ENCODE measurements around the gene OSBP2.

The OSBP2 gene

DNA sequence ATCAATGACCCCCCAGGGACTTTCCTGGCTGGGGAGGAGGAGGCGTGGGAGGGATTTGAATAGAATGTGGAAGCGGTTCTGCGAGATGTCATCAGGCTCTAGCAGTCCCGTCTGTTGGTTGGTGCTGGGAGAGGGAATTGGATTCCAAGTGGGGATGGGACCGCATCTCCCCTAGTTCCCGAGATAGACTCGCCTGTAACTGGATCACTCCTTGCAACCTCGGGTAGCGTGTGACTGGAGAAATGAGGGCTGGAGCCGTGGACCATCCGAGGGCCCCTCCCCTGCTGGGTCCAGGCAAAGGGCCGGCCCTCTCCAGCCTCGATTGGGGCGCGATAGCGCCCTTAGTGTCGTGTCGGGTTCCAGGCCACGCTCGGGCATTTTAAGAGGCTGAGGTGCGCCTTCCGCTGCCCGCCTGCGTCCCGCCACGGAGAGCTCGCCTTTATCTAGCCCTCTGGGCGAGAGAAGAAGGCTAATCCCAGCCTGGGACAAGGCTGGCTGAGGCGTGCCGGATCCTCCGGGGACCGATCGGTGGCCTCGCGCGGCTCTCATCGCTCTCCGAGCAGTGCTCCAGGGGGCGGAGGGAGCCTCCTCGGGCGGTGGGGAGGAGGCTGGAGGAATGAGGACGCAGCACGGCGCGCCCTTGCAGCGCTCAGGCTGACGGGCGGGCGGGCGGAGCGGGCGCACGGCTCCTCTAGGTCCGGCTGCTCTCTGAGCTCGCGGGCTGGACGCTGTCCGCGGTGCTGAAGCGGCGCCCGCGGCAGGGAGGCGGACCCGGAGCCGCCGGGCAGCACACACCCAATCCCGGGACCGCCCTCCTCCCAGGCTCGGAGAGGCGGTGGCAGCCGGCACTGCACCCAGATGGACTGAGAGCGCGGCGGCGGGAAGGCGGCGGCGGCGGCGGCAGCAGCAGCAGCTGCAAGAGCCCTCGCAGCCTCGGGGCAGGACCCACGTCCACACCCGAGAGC is 107.8 kb downstream of the OSBP2 start:
- H3K4me2 ChIP-seq (ENCODE audit: low read length): no peak overlapping the region
- H3K36me3 ChIP-seq (ENCODE audit: insufficient read depth, low read length): no peaks in the 10 kb centered on the region
- TF ChIP-seq, protein P1, sequence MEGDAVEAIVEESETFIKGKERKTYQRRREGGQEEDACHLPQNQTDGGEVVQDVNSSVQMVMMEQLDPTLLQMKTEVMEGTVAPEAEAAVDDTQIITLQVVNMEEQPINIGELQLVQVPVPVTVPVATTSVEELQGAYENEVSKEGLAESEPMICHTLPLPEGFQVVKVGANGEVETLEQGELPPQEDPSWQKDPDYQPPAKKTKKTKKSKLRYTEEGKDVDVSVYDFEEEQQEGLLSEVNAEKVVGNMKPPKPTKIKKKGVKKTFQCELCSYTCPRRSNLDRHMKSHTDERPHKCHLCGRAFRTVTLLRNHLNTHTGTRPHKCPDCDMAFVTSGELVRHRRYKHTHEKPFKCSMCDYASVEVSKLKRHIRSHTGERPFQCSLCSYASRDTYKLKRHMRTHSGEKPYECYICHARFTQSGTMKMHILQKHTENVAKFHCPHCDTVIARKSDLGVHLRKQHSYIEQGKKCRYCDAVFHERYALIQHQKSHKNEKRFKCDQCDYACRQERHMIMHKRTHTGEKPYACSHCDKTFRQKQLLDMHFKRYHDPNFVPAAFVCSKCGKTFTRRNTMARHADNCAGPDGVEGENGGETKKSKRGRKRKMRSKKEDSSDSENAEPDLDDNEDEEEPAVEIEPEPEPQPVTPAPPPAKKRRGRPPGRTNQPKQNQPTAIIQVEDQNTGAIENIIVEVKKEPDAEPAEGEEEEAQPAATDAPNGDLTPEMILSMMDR (IDR thresholded peaks at IDR 0.05; ENCODE audit: low read length): no peak
- no peak for TF ChIP-seq EZH2 (IDR thresholded peaks at IDR 0.05; ENCODE audit: borderline replicate concordance, low read length)
- no peaks in the 10 kb centered on the region for H3K27me3 ChIP-seq (ENCODE audit: insufficient read depth, low read length)
- H3K4me3 ChIP-seq (ENCODE audit: low read depth, low read length, poor library complexity, severe bottlenecking): no peak overlapping the region
- H3K79me2 ChIP-seq (ENCODE audit: insufficient read depth, low read length): no peaks in the 10 kb centered on the region
- H3K9me3 ChIP-seq (ENCODE audit: low read length): no peaks in the 10 kb centered on the region
- H3K9me2 ChIP-seq (ENCODE audit: low read depth, low read length): no peaks in the 10 kb centered on the region
- H4K20me1 ChIP-seq (ENCODE audit: insufficient read depth, low read length): no peaks in the 10 kb centered on the region
- no peak overlapping the region for H2AFZ ChIP-seq (ENCODE audit: low read length)
- H3K9ac ChIP-seq (ENCODE audit: low read length): no peak overlapping the region
- no peak overlapping the region for H3K27ac ChIP-seq (ENCODE audit: low read depth, low read length, poor library complexity, severe bottlenecking)
- H3F3A ChIP-seq (ENCODE audit: insufficient read depth, low read length): no peaks in the 10 kb centered on the region
- H3K4me1 ChIP-seq (ENCODE audit: insufficient read depth, low read length, severe bottlenecking): no peaks in the 10 kb centered on the region

DNA sequence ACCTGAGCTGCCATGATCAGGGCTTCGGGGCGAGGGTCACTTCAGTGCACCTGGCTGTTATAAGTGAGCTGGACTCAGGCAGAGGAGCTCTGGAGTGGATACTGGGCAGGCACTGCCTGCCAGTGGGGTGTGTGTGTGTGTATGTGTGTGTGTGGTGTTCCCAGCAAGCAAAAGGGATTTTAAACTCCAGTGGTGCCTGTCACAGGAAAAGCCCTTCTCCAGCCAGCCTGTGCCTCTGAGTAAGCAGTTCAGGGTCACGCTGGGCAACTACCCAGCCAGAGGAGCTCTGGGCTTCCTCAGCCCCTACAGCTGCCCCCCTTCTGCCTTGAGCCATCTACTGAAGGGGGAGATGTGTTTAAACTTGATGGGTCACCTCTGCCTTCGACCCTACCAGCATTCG is 109.0 kb downstream of the OSBP2 start:
- TF ChIP-seq, protein P1 (IDR thresholded peaks at IDR 0.05; ENCODE audit: low read length): no peak
- H3K27ac ChIP-seq (ENCODE audit: low read depth, low read length, poor library complexity, severe bottlenecking): no peak overlapping the region

DNA sequence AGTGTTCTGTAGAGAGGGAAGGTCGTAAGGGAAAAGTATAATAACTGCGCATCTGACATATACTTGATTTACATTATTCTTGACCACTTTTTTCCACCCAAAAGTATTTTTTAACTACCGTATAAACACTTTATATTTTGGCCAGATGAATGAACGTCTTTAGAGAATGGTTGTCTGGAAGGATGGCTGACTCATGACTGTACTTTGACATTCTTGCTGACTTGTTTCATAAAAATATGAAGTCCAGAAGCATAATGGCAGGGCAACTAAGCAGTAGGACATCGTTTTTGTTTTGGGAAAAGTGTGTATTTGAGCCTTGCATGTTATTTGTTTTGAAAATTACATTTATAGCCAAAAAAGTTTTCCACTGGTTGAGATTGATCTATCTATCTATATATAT is 110.0 kb downstream of the OSBP2 start:
- Histone ChIP-seq H4K20me1 (ENCODE audit: insufficient read depth, low read length) (no peaks in the 10 kb centered on the region), H3K4me1 (ENCODE audit: insufficient read depth, low read length, severe bottlenecking) (no peaks in the 10 kb centered on the region), H3K9me3 (ENCODE audit: low read length) (no peaks in the 10 kb centered on the region), H3K27me3 (ENCODE audit: insufficient read depth, low read length) (no peaks in the 10 kb centered on the region), H3K4me3 (ENCODE audit: low read depth, low read length, poor library complexity, severe bottlenecking) (no peak overlapping the region), H3K79me2 (ENCODE audit: insufficient read depth, low read length) (no peaks in the 10 kb centered on the region), H3K9me2 (ENCODE audit: low read depth, low read length) (no peaks in the 10 kb centered on the region), H2AFZ (ENCODE audit: low read length) (no peak overlapping the region), H3K9ac (ENCODE audit: low read length) (no peak overlapping the region), H3K4me2 (ENCODE audit: low read length) (no peak overlapping the region), H3K36me3 (ENCODE audit: insufficient read depth, low read length) (no peaks in the 10 kb centered on the region), H3F3A (ENCODE audit: insufficient read depth, low read length) (no peaks in the 10 kb centered on the region), H3K27ac (ENCODE audit: low read depth, low read length, poor library complexity, severe bottlenecking) (no peak overlapping the region)
- TF ChIP-seq, protein P1 (IDR thresholded peaks at IDR 0.05; ENCODE audit: low read length): no peak
- no peak for TF ChIP-seq EZH2 (IDR thresholded peaks at IDR 0.05; ENCODE audit: borderline replicate concordance, low read length)

More for the DNA sequence above, 109.0 kb downstream of the OSBP2 start:
- no peaks in the 10 kb centered on the region for H3K9me2 ChIP-seq (ENCODE audit: low read depth, low read length)
- H3K36me3 ChIP-seq (ENCODE audit: insufficient read depth, low read length): no peaks in the 10 kb centered on the region
- no peak overlapping the region for H3K4me3 ChIP-seq (ENCODE audit: low read depth, low read length, poor library complexity, severe bottlenecking)
- H3K4me2 ChIP-seq (ENCODE audit: low read length): no peak overlapping the region
- H3K9me3 ChIP-seq (ENCODE audit: low read length): no peaks in the 10 kb centered on the region
- H3F3A ChIP-seq (ENCODE audit: insufficient read depth, low read length): no peaks in the 10 kb centered on the region
- no peaks in the 10 kb centered on the region for H4K20me1 ChIP-seq (ENCODE audit: insufficient read depth, low read length)
- no peak overlapping the region for H3K9ac ChIP-seq (ENCODE audit: low read length)
- no peaks in the 10 kb centered on the region for H3K79me2 ChIP-seq (ENCODE audit: insufficient read depth, low read length)
- no peak overlapping the region for H2AFZ ChIP-seq (ENCODE audit: low read length)
- no peaks in the 10 kb centered on the region for H3K4me1 ChIP-seq (ENCODE audit: insufficient read depth, low read length, severe bottlenecking)
- no peaks in the 10 kb centered on the region for H3K27me3 ChIP-seq (ENCODE audit: insufficient read depth, low read length)

Data from OCI-LY1 (cell line).